CD4-positive, alpha-beta T cell treated with Interferon alpha-2 for 1 hour (primary cell): ENCODE data around the gene C19orf53.

Experiments used
- DNase-seq, 2 donors: peaks; one replicate each; pipeline ENCODE4 v3.0.0-alpha.2; 2020 to 2022

Gene C19orf53

GRCh38 chr19:13796301-13797057, 22.2 kb downstream of the C19orf53 start:
- peak in 1 of 2 donors; percentile 17 for DNase-seq

GRCh38 chr19:13797058-13797440, 22.8 kb downstream of the C19orf53 start:
- no peak for DNase-seq

- DNase-seq, result no peak
Measured at GRCh38 chr19:13797870-13798269, 23.6 kb downstream of the C19orf53 start.

- no peak for DNase-seq
Measured at GRCh38 chr19:13799669-13800068, 25.4 kb downstream of the C19orf53 start.

- no peak for DNase-seq
Measured at GRCh38 chr19:13803038-13803437, 28.8 kb downstream of the C19orf53 start.

- peak in 1 of 2 donors; percentile 20 for DNase-seq
Measured at GRCh38 chr19:13804830-13805683, 30.8 kb downstream of the C19orf53 start.

GRCh38 chr19:13806728-13807127, 32.5 kb downstream of the C19orf53 start:
- DNase-seq, result no peak

GRCh38 chr19:13807421-13808021, 33.3 kb downstream of the C19orf53 start:
- no peak for DNase-seq

GRCh38 chr19:13808856-13809255, 34.6 kb downstream of the C19orf53 start:
- DNase-seq, result no peak

- no peak for DNase-seq
Measured at GRCh38 chr19:13812544-13812943, 38.3 kb downstream of the C19orf53 start.

GRCh38 chr19:13813147-13813546, 38.9 kb downstream of the C19orf53 start:
- DNase-seq, result no peak

GRCh38 chr19:13814550-13814949, 40.3 kb downstream of the C19orf53 start:
- no peak for DNase-seq

GRCh38 chr19:13817018-13817614, 42.9 kb downstream of the C19orf53 start:
- DNase-seq, result peak; percentile 23 to 45

- DNase-seq, result peak; percentile 57 to 71
Measured at GRCh38 chr19:13817615-13818371, 43.5 kb downstream of the C19orf53 start.

GRCh38 chr19:13819238-13819637, 45.0 kb downstream of the C19orf53 start:
- no peak for DNase-seq

GRCh38 chr19:13821292-13821691, 47.0 kb downstream of the C19orf53 start:
- DNase-seq, result no peak

GRCh38 chr19:13823256-13823655, 49.0 kb downstream of the C19orf53 start:
- DNase-seq, result no peak

- DNase-seq, result no peak
Measured at GRCh38 chr19:13823901-13824300, 49.6 kb downstream of the C19orf53 start.

- DNase-seq, result no peak
Measured at GRCh38 chr19:13824703-13825102, 50.4 kb downstream of the C19orf53 start.

- DNase-seq, result peak in 1 of 2 donors; percentile 32
Measured at GRCh38 chr19:13825489-13826441, 51.5 kb downstream of the C19orf53 start.

GRCh38 chr19:13826652-13827235, 52.5 kb downstream of the C19orf53 start:
- DNase-seq, result no peak
